ENCODE measurements around the gene FIZ1.
A peak's percentile ranks its signal among the peaks of the same experiment; 100 is the strongest.

FIZ1 gene

DNA sequence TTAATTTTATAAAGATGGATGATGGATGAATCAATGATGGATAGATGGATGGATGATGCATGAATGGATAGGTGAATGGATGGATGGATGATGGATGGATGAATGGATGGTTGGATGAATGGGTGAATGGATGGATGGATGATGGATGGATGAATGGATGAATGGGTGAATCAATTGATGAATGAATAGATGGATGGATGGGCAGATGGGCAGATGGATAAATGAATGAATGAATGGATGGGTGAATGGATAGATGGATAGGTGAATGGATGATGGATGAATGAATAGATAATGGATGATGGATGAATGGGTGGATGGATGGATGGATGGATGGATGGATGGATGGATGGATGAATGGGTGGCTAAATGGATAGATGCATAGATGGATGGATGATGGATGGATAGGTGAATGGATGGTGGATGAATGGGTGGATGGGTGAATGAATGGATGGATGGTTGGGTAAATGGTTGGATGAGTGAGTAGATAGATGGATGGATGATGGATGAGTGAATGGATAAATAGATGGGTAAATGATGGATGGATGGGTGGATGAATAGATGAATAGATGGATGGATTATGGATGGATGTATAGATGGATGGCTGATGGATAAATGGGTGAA, 31.5 kb downstream of the FIZ1 start:
- DNase-seq, result no peak

DNA sequence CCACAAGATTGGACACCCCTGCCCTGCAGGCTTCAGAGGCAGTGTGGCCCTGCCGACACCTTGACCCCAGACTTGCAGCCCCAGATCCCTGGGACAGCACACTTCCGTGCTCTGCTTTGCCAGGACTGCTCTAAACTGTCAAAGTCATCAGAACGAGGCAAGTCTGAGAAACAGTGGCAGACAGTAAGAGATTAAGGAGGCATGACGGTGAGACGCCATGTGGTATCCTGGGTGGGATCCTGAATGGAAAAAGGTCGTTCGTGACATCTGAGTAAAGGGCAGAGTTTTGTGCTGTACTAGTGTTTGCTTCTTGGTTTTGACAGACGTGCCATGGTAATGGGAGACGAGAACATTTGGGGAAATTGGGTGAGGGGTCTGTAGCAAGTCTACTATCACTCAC, 32.5 kb downstream of the FIZ1 start:
- DNase-seq, result no peak

- DNase-seq, result peak; percentile 53
Observed at GRCh38 chr19:55563261-55563690, 36.0 kb downstream of the FIZ1 start.

- DNase-seq, result peak; percentile 18
Observed at GRCh38 chr19:55559684-55560083, 39.6 kb downstream of the FIZ1 start.

- DNase-seq, result peak; percentile 30
Observed at GRCh38 chr19:55554741-55555152, 44.6 kb downstream of the FIZ1 start.

DNA sequence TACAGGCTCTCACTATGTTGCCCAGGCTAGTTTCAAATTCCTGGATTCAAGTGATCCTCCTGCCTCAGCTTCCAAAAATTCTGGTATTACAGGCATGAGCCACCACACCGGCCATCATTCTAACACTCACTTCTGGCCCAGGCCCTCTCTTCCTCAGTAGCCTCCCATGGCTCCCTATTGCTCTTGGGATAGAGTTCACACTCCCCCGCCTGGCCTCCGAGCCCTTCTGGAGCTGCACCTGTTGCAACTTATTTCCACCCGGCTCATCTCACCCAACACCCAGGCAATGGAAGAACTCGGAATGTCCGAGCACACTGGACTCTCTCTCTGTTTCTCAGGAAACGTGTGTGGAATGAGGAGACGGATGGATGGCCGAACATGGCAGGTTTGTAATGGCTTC, 45.0 kb downstream of the FIZ1 start:
- DNase-seq, result no peak

DNA sequence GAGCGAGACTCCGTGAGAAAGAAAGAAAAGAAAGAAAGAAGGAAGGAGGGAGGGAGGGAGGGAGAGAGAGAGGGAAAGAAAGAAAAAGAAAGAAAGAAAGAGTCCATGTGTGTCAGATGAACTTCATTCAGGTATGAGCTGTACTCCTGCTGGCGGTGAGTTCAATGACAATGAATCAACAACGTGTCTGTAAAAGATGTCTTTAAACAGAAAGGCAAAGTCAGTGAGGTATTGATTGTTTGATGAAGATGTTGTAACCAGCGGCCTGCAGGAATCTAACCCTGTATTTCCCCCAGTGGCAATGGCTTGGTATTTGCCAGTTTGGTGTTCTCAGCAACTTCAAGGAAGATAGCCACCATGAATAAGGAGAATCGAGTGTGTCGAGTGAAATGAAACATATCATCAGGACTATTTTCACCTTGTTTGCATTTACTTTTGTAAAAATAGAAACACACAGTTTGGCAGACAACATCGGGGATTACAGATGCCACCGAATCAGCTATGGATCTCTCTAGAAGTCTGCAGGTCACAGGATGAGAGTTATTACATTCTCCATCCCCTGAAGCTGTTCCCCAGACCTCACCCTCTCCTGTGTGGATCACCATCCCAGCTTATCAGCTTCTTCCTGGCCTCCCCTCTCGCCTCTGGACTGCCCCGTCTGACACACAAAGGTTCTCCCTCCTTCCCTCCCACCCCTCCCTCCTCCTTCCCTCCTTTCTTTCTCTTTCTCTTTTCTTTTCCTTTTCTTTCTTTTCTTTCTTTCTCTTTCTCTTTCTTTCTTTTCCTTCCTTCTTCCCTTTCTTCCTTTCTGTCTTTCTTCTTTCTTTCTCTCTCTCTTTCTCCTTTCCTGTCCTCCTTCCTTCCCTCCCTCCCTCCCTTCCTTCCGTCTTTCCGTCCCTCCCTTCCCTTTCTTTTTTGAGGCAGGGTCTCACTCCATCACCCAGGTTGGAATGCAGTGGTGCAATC, 45.8 kb downstream of the FIZ1 start:
- DNase-seq, result no peak

- DNase-seq, result peak; percentile 26
Observed at GRCh38 chr19:55552620-55553019, 46.7 kb downstream of the FIZ1 start.

GRCh38 chr19:55552206-55552605, 47.1 kb downstream of the FIZ1 start:
- peak; percentile 30 for DNase-seq

DNA sequence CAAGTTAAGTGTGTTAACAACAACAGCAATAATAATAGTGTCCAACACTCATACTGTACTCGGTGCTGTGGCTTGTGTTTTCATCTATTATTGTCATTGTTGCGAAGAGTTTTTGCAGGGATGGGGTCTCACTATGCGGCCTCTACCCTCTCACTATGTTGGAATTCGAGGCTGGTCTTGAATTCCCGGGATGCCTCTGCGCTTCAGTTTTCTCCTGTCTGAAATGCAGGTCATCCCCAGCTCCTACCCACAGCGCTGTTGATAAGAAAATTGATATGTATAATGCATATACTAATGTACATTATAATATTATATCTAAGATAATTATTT, 49.0 kb downstream of the FIZ1 start:
- no peak for DNase-seq

DNA sequence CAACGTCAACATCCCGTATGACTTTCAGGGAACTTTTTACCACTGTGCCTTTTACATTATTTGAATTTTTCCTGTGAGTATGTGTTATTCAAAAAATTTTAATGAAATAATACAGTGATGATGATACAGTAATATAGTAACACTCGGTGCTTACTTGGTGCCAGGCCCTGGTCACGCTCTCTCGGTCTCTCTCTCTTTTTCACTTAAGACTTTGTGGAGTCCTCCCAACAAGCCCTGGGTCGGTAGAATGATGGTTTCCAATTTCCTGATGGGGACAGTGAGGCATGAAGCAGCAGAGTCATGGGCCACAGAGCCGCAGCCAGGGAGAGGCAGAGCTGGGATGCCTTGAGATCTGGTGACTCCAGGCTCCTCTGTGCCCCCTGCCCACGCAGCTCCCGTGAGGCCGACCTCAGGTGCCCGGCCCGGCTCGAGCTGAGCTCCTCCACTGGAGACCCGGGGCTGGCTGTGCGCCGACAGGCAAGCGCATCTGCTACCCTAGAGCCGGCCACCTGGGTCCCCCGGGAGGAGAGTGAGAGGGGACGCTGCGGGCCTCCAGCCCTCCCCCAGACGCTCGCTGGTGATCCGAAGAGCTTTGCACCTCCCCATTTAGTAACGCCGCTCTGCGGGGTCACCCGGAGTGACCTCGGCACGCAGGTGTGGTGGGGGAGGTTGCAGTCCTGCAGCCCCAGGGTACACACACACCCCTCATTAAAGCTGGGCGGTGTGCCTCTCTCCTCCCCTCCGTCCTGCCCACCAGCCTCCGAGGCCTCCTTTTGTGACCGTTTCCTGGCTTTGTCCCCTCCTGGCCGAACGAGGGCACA, 49.6 kb downstream of the FIZ1 start:
- DNase-seq, result peak; percentile 91

DNA sequence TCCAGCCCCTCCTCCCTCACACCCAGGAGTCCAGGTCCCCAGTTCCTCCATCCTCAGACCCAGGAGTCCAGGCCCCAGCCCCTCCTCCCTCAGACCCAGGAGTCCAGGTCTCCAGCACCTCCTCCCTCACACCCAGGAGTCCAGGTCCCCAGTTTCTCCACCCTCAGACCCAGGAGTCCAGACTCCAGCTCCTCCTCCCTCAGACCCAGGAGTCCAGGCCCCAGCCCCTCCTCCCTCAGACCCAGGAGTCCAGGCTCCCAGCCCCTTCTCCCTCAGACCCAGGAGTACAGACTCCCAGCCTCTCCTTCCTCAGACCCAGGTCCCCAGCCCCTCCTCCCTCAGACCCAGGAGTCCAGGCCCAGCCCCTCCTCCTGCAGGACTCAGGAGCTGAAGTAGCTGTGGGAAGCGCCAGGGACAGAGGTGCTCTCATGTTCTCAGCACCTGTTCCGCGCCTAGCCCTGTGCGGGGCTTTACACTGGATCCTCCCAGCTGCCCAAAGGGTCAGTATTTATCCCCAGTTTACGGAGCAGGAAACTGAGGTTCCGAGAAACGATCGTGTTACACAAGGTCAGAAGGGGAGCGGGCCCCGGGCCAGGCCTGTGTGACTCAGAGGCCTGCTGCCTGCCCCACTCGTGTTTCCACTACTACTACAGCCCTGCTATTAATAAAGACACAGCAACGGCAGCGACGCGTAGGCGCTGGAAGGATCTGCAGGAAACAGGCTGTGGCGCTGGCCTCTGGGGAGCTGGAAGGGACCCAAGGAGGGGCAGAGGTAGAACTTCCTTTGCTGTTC, 52.3 kb downstream of the FIZ1 start:
- DNase-seq, result peak; percentile 43

DNA sequence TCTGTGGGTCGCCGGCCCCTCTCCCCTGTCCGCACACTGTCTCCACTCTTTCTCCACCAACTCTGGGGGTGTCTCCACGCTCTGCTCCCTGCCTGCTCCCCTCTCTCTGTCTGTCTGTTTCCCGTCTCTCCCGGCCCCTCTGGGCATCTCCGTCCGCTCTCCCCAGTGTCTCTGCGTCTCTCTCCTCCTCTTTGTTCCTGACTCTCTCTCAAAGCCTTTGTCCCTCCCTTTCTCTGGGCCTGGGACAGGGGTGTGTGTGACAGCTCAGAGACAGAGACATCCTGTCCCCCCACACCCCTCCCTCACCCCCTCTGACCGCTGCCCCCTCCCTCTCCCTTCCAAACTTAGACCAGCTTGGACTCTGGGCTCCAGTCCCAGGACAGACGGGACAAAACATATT, 53.3 kb downstream of the FIZ1 start:
- no peak for DNase-seq

DNA sequence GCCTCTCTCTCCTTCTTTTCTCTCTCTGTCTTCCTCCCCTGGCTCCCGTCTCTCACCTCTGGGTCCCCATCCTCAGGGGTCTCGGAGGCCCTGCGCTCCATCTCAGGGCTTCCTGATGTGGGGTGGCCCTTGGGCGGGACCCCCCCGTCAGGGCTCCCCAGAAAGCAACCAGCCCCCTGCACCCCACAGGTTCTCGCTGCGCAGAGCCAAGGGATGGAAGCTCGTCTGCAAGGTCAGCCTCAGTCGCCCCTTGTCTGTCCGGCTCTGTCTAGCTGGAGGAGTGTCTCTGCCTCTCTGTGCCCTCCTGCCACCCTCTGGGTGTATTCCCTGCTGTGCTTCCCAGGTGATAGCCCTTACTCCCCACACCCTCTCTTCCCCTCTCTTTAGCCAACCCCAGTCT, 53.9 kb downstream of the FIZ1 start, which contains the start of gene SBK3:
TSS of gene SBK3 (minus strand) at position 101 of the 400 bp plus-strand sequence. CDS start at position 101, 0 bp downstream.
- DNase-seq, result no peak

- no peak for DNase-seq
Observed at GRCh38 chr19:55544776-55545439, 54.4 kb downstream of the FIZ1 start.

- DNase-seq, result no peak
Observed at GRCh38 chr19:55544014-55544413, 55.3 kb downstream of the FIZ1 start.

GRCh38 chr19:55543567-55543966, 55.8 kb downstream of the FIZ1 start:
- DNase-seq, result no peak

- DNase-seq, result no peak
Observed at GRCh38 chr19:55542292-55542855, 56.9 kb downstream of the FIZ1 start.
